Omental fat pad (tissue), 4 donors: ENCODE measurements around the gene OR2A25. TPM values are rescaled to one million over a fixed set of nuclear protein-coding genes. Genes with fewer than 3 reads are reported as not detected.

Source experiments
- ATAC-seq: fragments of 150-250 bp; one replicate; pipeline ENCODE4 v1.9.1; 2016; ENCODE audit warnings: mild to moderate bottlenecking, moderate library complexity; ENCODE audit not compliant: low FRiP score
- DNase-seq: peaks from one replicate; pipeline ENCODE4 v3.0.0-alpha.2; 2019; ENCODE audit warnings: low spot score
- total RNA-seq, 4 donors: library from RNA; depleted of rRNA; stranded (reverse); fragments of >200 nt; gene quantifications; one replicate each; pipeline ENCODE4 v1.1.0, GENCODE V29; 2016
- TF ChIP-seq, protein P1 (sequence below), 3 donors: fragments of 450-650 bp; IDR thresholded peaks; one replicate each; pipeline ENCODE4 v1.5.1; 2016 to 2017; ENCODE audit warnings: antibody characterized with exemption in 3 of 3, mild to moderate bottlenecking in 3 of 3, moderate library complexity in 2 of 3

The OR2A25 gene
- total RNA-seq, 4 donors from 2014 or later = not detected

DNA sequence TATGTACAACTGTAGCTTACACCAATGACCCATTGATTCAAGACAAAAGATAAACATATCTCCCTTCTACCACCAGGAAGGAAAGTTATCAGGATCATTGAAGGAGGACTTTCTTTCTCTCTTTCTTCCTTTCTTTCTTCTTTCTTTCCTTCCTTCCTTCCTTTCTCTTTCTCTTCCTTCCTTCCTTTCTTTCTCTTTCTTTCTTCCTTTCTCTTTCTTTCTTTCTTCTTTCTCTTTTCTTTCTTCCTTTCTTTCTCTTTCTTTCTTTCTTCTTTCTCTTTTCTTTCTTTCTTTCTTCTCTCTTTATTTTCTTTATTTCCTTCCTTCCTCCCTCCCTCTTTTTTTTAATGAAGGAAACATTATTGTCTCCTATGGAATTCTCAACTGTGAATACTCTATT lies 29.2 kb downstream of the OR2A25 start:
- DNase-seq (no peak), ATAC-seq (no peak)
- TF ChIP-seq, protein P1, sequence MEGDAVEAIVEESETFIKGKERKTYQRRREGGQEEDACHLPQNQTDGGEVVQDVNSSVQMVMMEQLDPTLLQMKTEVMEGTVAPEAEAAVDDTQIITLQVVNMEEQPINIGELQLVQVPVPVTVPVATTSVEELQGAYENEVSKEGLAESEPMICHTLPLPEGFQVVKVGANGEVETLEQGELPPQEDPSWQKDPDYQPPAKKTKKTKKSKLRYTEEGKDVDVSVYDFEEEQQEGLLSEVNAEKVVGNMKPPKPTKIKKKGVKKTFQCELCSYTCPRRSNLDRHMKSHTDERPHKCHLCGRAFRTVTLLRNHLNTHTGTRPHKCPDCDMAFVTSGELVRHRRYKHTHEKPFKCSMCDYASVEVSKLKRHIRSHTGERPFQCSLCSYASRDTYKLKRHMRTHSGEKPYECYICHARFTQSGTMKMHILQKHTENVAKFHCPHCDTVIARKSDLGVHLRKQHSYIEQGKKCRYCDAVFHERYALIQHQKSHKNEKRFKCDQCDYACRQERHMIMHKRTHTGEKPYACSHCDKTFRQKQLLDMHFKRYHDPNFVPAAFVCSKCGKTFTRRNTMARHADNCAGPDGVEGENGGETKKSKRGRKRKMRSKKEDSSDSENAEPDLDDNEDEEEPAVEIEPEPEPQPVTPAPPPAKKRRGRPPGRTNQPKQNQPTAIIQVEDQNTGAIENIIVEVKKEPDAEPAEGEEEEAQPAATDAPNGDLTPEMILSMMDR (IDR thresholded peaks at IDR 0.05) = no peak

DNA sequence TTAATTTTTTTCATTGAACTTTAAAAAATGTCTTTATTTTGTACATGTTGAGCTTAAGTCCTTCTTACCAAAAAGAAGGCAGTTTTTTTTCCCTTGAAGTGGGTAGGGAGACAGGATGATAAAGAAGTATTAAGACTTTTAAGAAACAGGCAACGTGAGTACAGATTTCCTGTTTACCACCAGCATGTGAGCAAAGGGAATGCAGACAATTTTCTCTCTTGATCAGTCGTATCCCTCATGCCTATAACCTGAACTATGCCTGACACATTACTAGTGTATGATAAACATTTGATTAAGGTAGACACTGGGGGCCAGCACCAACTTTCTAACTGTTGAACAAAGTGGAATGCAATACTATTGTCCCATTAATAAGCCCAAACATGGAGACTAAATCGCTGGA lies 31.0 kb downstream of the OR2A25 start:
- ATAC-seq (no peak), DNase-seq (no peak)
- TF ChIP-seq, protein P1 (IDR thresholded peaks at IDR 0.05) = no peak

DNA sequence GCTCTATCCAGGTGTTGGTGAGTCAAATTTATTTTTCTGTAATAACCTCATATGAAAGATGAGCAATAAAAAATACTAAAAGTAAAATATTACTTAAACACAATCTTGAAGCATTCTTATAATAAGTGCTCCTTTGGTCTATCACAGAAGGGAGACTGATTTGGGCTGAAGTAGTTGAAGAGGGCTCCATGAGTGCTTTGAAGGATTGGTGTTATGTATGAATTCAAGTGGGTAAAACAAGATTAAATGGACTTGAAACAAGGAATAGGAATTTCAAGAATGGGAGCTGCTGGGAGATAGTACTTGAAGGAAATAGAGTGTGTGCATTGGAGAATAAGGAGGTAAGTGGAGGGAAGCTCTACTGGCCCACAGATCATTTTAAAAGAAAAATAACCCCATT lies 32.4 kb downstream of the OR2A25 start:
- ATAC-seq (no peak), DNase-seq (no peak)
- TF ChIP-seq, protein P1 (IDR thresholded peaks at IDR 0.05) = no peak

DNA sequence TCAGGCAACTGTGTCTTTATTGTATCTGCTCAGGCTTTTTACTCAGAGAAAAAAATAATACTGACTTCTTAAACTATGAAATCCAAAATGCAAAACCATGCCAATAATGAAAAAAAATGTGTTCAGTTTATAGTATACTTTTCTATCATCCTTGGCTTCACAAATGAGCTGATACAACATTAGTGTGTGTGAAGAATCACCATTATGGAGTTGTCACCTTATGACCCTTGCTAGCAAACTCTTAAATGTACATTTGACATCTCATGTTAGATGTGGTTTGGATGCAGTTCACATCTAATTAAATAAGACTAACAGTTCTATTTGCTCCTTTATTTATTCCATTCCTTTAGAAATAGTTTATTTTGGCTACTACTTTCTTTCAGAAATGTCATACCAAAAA lies 35.6 kb downstream of the OR2A25 start:
- no peak for ATAC-seq
- TF ChIP-seq, protein P1 (IDR thresholded peaks at IDR 0.05) = no peak
- DNase-seq = no peak

DNA sequence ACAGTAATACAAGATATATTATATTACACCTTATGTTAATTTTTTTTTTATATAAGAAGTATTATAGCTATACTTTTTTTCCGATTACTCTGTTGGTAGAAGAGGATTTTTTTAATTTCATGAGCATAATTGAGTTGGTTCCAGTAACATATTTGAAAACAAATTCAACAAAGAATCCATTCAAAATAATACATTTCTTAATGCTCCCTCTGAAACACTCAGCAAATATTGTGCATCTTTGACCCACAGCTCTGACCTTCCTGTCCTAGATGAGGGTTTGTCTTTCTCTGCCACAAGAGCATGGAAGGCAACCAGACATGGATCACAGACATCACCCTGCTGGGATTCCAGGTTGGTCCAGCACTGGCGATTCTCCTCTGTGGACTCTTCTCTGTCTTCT lies 39.7 kb downstream of the OR2A25 start, which contains the start of gene OR2A2:
Gene OR2A2, plus strand, starts transcription at position 301 of the 400 bp plus-strand sequence. Its CDS starts 0 bp downstream, at position 301.
- DNase-seq (no peak), ATAC-seq (no peak)
- TF ChIP-seq, protein P1 (IDR thresholded peaks at IDR 0.05) = no peak

DNA sequence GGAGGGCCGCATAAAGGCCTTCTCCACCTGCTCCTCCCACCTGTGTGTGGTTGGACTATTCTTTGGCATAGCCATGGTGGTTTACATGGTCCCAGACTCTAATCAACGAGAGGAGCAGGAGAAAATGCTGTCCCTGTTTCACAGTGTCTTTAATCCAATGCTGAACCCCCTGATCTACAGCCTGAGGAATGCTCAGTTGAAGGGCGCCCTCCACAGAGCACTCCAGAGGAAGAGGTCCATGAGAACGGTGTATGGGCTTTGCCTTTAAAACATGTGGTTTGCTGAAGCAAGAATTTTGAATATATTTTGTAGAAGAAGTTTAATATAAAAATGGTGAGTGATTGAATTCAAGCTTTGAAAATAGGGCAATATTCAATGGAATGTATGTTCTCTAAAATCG lies 40.7 kb downstream of the OR2A25 start:
- TF ChIP-seq, protein P1 (IDR thresholded peaks at IDR 0.05) = no peak
- DNase-seq = no peak
- no peak for ATAC-seq

DNA sequence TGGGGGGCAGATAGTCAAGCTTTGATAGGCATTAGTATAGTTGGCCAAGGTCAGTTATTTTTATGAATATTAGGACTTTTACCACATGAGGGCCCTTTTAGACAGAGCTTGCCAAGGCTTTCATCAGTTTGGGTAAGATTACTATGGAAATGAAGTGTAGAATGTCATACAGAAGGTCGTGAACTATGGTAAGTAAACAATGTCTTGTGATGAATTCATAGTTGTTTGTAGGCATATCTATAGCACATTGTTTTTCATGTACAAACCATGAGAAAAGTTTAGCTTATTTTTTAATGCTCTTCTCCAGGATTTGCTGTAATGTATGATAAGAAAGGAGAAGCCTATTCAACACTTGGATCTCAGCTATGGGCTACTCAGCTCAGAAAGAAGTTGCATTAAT lies 44.0 kb downstream of the OR2A25 start:
- TF ChIP-seq, protein P1 (IDR thresholded peaks at IDR 0.05) = no peak
- no peak for ATAC-seq
- DNase-seq = no peak
